ENCODE data around the gene IPO13.

The IPO13 gene

GRCh38 chr1:43975249-43975961, 28.7 kb downstream of the IPO13 start:
- peak in 1 of 2 experiments; percentile 4 for DNase-seq

GRCh38 chr1:43976045-43976444, 29.3 kb downstream of the IPO13 start:
- DNase-seq: no peak

DNA sequence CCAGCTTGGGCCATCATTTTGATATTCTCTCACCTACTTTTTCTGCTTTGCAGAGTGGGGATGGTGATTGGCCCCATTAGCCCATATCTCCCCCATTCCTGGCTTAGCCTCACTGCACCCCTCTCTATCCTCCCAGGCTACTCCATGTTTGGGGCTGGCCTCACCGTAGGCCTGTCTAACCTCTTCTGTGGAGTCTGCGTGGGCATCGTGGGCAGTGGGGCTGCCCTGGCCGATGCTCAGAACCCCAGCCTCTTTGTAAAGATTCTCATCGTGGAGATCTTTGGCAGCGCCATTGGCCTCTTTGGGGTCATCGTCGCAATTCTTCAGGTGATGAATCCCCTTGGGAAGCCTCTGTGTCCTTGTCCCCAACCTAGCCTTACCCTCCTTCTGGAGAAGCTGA, 30.1 kb downstream of the IPO13 start:
- no peak for DNase-seq

DNA sequence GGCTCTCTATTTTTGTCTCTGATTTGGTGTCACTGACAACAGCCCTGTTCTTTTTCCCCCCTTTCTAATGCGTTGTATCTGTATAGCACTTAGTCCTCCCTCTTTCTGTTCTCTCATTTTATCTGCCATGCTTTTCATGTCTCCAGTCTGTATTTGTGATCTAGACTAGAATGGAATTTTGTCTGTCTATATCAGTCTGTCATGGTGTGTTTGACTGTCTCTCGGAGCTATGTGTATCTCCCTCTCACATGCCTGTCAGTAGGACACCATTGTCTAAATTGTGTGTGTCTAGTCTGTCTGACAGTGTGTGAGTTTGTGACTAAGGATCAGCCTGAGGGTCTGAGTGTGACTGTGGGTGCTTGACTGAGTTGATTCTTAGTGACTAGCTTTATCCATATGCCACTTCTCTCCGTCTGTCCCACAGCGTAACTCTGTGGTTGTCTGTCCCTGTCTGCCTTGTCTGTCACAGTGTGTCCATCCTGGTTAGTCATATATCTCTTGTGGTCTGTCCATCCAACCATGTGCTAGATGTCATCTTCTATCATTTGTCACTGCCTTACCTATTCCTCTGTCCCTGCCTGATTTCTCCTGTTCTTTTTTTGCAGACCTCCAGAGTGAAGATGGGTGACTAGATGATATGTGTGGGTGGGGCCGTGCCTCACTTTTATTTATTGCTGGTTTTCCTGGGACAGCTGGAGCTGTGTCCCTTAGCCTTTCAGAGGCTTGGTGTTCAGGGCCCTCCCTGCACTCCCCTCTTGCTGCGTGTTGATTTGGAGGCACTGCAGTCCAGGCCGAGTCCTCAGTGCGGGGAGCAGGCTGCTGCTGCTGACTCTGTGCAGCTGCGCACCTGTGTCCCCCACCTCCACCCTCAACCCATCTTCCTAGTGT, 30.9 kb downstream of the IPO13 start:
- no peak for DNase-seq

DNA sequence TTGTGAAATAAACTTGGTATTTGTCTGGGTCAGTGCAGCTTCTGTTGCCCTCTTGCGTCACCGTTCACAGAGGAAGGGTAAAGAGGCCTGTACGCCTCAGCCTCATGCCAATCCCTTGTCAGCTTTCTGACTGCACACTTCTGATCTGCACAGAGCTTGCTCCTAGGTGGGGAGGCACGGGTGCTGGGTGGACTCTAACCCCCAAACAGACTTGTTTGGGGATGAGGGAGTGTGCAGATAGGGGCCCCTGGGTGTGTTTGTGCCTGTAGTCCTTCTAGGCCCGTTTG, 31.5 kb downstream of the IPO13 start:
- no peak for DNase-seq

GRCh38 chr1:43978551-43979260, 32.0 kb downstream of the IPO13 start, which contains the start of gene B4GALT2:
Gene B4GALT2 (plus strand): TSS chr1:43979210. CDS start chr1:43981161, 1,951 bp downstream.
- peak in 1 of 2 experiments; percentile 5 for DNase-seq

- DNase-seq: no peak
Measured at GRCh38 chr1:43979261-43979527, 32.4 kb downstream of the IPO13 start.

- DNase-seq: peak in 1 of 2 experiments; percentile 19
Measured at GRCh38 chr1:43979528-43980254, 32.9 kb downstream of the IPO13 start.

GRCh38 chr1:43980255-43981134, 33.7 kb downstream of the IPO13 start:
- no peak for DNase-seq

GRCh38 chr1:43981135-43981491, 34.4 kb downstream of the IPO13 start:
- no peak for DNase-seq

DNA sequence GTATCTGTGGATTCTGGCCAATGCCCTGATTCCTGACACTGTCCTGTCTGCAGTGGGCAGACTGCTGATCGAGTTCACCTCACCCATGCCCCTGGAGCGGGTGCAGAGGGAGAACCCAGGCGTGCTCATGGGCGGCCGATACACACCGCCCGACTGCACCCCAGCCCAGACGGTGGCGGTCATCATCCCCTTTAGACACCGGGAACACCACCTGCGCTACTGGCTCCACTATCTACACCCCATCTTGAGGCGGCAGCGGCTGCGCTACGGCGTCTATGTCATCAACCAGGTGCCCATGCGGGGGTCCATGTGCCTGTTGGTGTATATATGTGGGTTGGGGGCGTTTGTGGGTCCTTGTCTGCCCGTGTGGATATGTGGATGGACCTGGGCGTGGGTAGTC, 34.9 kb downstream of the IPO13 start:
- no peak for DNase-seq

GRCh38 chr1:43982241-43982640, 35.5 kb downstream of the IPO13 start:
- no peak for DNase-seq

- DNase-seq: no peak
Measured at GRCh38 chr1:43982808-43983207, 36.1 kb downstream of the IPO13 start.

DNA sequence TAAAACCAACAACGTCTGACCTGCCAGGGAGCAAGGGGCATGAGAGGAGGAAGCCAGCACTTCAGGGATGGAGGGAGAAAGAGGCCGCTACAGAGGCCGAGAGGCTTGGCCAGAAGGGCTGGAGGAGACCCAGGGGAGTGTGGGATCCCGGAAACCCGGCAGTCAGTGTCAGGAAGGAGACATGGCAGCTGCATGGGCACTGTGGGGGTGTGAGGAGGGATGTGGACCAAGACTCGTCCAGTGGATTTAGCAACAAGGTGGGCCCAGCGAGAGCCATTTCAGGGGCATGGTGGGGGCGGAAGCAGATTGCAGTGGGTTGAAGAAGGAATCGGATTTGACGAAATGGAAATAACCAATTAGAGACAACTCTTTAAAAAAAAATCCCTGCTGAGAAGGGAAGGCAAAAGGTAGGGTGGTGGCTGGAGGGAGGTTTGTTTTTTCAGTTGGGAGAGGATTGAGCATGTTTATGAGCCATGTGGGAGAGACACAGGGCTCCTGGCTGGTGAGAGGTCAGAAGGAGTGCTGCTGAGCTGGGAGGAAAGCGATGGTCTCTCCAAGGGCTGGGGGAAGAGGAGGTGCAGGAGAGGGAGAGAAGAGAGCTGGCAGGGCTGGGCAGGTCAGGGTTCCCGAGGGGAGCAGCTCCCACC, 36.6 kb downstream of the IPO13 start:
- no peak for DNase-seq

GRCh38 chr1:43984855-43985254, 38.1 kb downstream of the IPO13 start:
- DNase-seq: no peak

GRCh38 chr1:43985984-43986595, 39.3 kb downstream of the IPO13 start:
- DNase-seq: no peak

DNA sequence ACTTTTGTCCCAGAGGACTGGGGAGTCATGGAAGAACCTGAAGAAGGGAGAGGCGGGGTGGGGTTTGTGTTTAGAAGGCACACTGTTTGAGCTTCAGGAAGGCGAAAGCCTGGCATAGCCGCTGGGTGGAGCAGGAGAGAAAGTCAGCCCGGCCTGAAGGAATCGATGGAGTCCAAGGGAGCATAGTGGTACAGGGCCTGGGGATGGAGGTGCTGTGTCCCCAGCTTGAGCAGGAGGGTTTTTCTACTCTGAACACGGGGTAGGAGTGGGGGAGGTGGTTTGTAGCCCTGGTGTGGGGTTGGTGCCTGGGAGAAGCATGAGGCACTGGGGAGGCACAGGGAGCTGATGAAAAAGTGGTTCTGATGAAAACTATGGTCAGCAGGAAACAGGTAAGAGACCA, 40.0 kb downstream of the IPO13 start:
- no peak for DNase-seq

GRCh38 chr1:43987159-43987902, 40.6 kb downstream of the IPO13 start:
- DNase-seq: no peak

DNA sequence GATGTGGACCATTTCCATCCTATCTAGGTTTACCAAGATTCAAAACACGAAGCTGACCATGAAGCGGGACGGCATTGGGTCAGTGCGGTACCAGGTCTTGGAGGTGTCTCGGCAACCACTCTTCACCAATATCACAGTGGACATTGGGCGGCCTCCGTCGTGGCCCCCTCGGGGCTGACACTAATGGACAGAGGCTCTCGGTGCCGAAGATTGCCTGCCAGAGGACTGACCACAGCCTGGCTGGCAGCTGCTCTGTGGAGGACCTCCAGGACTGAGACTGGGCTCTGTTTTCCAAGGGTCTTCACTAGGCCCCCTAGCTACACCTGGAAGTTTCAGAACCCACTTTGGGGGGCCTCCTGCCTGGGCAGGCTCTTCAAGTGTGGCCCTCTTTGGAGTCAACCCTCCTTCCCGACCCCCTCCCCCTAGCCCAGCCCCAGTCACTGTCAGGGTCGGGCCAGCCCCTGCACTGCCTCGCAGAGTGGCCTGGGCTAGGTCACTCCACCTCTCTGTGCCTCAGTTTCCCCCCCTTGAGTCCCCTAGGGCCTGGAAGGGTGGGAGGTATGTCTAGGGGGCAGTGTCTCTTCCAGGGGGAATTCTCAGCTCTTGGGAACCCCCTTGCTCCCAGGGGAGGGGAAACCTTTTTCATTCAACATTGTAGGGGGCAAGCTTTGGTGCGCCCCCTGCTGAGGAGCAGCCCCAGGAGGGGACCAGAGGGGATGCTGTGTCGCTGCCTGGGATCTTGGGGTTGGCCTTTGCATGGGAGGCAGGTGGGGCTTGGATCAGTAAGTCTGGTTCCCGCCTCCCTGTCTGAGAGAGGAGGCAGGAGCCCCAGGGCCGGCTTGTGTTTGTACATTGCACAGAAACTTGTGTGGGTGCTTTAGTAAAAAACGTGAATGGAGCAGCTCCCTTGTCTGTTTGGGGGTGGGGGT, 43.8 kb downstream of the IPO13 start:
- DNase-seq: no peak

DNA sequence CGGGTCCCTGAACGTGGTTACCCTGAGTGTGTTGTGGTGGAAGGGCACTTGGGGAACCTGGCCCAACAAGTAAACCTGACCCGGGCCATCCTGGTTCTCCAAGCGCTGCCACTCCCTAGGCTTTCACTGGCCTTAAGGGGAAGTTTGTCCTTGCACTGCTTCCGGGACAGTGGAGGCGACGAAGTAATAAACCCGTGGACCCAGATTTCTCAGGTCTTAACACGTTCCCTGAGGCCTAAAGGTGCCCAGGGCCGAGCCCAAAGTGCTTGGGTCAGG, 44.4 kb downstream of the IPO13 start:
- DNase-seq: peak in 1 of 2 experiments; percentile 67
